Activated CD8-positive, alpha-beta memory T cell treated with anti-CD3 and anti-CD28 coated beads, Interleukin-2, amount 50 U/mL, for 48 hours (primary cell): ENCODE data around the gene FSCN2.
"Not testable (repeated sequence)": the region's sequence is repeated elsewhere in the genome, so short reads cannot be mapped to it uniquely, and the experiment has no call there.

ENCODE experiments used
- DNase-seq: peaks from one replicate; pipeline ENCODE4 v3.0.0-alpha.2; 2020

FSCN2 gene

DNA sequence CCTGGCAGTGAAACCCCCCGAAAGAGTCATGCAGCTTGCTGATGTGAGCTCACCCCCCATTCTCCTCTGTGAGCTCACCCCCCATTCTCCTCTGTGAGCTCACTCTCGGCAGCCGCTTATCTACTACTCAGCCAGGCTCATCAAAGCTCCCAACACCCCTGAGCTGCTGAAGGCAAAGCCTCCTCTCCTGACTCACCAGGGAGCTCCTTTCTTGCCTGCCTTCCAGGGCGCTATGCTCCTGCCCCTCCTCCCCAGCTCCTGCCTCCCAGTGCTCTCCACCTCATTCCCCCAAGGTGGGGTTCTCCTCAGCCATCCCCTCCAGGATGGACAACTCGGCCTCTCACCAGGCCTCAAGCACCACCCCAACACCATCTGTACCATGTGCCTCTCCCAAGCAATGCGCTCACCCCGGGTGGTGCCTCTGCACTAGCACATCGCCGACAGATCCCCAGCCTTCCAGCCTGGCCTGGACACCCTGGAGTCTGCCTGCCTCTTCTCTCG is 51.7 kb downstream of the FSCN2 start:
- no peak for DNase-seq

DNA sequence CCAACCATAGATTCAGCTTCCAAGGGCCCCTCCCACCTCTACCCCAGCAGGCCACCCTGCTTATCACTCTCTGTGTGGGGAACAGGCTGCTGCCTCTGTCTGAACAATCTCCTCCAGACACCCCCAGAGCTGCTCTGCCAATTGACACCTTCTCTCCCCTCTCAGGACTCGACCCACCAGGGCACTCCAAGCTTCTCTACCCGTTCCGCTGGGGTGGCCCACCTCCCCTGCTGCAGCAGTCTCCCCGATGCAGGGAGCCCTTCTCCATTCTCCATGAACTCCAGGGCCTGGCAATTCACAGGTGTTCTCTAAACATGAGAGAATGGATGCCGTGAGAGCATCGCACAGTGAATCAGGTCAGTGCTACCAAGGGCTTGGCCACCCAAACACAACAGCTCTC is 52.3 kb downstream of the FSCN2 start:
- no peak for DNase-seq

DNA sequence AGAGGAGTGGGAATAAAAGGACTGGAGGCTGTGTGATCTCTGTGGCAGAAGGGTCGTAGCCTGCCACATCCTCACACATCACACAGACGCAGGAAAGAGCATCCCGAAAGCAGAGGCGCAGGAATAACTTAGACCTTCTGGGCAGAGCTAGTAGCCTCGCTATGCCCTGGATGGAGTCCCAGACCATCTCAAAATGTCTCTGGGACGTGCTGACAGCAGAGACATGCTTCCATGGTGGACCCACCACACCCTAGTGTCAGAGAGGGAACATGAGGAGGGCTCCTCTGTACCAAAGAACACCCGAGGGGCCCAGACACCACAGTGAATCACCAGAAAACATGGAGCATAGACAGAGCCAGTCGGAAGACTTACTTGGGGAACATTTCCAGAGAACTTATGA is 53.6 kb downstream of the FSCN2 start:
- DNase-seq, result no peak

DNA sequence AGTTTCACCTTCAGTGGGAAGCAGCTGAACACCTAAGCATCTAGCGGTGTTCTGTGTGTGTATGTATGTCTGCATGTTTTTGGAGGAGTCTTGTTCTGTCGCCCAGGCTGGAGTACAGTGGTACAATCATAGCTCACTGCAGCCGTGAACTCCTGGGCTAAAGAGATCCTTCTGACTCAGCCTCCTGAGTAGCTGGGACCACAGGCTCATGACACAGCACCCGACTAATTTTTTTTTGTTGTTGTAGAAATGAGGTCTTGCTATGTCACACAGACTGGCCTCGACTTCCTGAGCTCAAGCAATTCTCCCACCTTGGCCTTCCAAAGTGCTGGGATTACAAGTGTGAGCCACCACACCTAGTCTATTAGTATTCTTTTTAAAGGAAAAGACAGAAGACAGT is 54.2 kb downstream of the FSCN2 start:
- DNase-seq, result no peak

DNA sequence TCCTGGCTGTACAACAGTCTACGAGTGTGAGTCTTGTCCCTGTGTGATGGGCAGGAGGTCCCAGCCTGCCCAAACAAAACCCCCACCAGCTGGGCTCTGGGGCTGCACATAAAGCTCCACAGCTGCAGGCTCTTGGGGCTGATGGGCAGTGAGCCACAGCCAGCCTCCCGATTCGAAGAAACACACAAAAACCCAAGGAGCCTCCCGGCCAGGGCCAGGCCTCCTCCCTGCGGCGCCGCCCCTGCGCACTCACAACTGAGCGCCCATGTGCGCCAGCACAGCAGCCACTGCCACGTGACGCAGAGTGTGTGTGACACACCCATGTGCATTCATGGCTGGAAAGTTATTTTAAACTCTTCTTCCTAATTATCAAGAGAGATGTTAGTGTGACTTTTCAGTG is 54.6 kb downstream of the FSCN2 start:
- no peak for DNase-seq

DNA sequence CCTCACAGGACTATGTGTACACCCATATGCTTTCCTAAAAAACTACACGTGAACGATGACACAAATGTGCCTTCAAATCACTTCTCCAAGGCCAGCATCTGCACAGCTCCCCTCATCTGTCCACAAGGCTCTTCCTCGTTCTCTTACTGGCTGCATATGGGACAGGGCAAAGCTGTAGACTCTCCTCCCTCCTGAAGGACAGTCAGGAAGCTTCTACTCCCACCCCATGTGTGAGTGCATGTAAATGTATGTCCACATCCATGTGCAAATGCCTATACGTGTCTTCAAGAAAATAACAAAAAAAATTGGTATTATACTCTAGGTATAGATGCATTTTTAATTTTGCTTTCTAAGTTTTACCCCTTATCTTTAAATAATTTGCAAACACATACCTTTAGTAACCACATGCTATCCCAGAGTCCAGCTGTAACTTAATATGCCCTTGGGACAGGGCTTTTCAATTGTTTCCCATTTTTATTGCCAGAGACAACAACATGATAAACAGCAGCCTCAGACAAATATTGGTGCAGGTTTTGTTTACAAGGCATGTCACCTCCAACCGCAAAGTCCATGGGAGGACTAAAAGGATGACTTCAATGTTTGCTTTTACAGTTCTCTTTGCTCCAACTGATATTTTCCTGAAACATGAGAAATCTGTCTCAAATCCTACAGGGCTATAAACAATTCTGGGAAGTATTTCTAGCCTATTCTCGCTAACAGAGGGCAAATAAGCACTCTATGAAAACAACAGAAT is 55.6 kb downstream of the FSCN2 start:
- DNase-seq, result no peak

DNA sequence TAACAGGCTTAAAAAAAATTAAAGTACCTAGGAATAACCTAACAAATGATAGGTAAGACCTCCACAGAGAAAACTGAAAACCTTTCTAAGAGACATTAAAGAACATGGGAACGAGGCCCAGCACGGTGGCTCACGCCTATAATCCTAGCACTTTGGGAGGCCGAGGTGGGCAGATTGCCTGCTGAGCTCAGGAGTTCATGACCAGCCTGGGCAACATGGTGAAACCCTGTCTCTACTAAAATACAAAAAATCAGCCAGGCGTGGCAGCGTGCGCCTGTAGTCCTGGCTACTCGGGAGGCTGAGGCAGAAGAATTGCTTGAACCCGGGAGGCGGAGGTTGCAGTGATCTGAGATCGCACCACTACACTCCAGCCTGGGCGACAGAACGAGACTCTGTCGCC is 56.6 kb downstream of the FSCN2 start:
- DNase-seq, result not testable (repeated sequence)

DNA sequence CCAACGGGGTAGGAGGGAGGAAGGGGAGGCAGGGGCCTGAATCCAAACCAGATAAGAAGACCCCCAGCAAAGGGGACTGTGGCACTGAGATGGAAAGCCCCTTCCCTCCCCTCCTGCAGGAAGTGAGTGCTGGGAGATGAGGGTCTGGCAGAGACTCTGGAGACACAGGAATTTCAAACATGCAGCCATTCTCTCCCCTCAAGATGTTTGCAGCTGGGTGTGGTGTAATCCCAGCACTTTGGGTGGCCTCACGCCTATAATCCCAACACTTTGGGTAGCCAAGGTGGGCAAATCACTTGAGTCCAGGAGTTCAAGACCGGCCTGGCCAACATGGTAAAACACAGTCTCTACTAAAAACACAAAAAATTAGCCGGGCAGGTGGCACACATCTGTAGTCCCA is 57.9 kb downstream of the FSCN2 start:
- no peak for DNase-seq
